Type B pancreatic cell (in vitro differentiated cells): ENCODE data around the gene CENPF. TPM values are rescaled to one million over a fixed set of nuclear protein-coding genes. Genes with fewer than 3 reads are reported as not detected.

ENCODE experiments used
- DNase-seq: peaks from one replicate; pipeline ENCODE4 v3.0.0; 2021; ENCODE audit warnings: mixed read lengths; ENCODE audit not compliant: unreplicated experiment; ENCODE audit errors: extremely low spot score
- H3K27ac Mint-ChIP-seq: 2 replicates; pipeline ENCODE4 v1.8.0; 2021; ENCODE audit warnings: mild to moderate bottlenecking, mixed read lengths
- H3K27me3 Mint-ChIP-seq: 2 replicates; pipeline ENCODE4 v1.8.0; 2021; ENCODE audit warnings: mixed read lengths
- H3K36me3 Mint-ChIP-seq: 2 replicates; pipeline ENCODE4 v1.8.0; 2021; ENCODE audit warnings: mixed read lengths
- H3K4me1 Mint-ChIP-seq: one replicate; pipeline ENCODE4 v1.8.0; 2021; ENCODE audit warnings: mixed read lengths; ENCODE audit not compliant: unreplicated experiment
- H3K4me3 Mint-ChIP-seq: 2 replicates; pipeline ENCODE4 v1.8.0; 2021; ENCODE audit warnings: mild to moderate bottlenecking, mixed read lengths
- H3K9me3 Mint-ChIP-seq: 2 replicates; pipeline ENCODE4 v1.8.0; 2021; ENCODE audit warnings: mixed read lengths
- total RNA-seq: library from RNA; stranded (reverse); gene quantifications from 2 replicates; pipeline ENCODE4 v1.2.1, GENCODE V29; 2021; ENCODE audit warnings: low replicate concordance
- TF ChIP-seq, protein P1 (sequence below): fragments of 200-600 bp; sonication (generic); conservative IDR thresholded peaks from 2 replicates; pipeline ENCODE4 v1.5.0; 2021; ENCODE audit warnings: antibody characterized with exemption, mild to moderate bottlenecking

The CENPF gene
- total RNA-seq, 1 donor from 2014 or later, result 141 TPM

DNA sequence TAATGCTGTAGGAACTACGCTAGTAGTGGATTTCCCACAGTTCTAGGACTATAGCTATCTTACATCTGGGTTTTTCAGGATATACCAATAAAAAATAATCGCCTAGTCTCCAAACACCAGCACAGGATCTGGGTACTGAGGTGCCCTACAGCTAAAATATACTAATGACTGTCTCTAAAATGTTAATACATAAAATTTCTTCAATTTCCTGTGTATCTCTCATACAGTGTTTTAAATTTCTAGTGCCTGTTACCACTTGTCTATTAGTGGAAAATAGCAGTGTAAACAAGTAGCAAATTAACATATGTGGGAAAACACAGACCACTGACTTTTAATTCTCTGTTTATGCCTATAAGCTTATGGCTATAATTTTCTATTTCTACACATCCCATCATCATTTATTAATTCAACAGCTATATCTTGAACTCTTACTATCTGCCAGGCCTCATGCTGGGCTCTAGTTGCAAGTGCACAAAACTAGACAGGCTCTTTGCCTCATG is 35.5 kb upstream of the CENPF start:
- TF ChIP-seq, protein P1, sequence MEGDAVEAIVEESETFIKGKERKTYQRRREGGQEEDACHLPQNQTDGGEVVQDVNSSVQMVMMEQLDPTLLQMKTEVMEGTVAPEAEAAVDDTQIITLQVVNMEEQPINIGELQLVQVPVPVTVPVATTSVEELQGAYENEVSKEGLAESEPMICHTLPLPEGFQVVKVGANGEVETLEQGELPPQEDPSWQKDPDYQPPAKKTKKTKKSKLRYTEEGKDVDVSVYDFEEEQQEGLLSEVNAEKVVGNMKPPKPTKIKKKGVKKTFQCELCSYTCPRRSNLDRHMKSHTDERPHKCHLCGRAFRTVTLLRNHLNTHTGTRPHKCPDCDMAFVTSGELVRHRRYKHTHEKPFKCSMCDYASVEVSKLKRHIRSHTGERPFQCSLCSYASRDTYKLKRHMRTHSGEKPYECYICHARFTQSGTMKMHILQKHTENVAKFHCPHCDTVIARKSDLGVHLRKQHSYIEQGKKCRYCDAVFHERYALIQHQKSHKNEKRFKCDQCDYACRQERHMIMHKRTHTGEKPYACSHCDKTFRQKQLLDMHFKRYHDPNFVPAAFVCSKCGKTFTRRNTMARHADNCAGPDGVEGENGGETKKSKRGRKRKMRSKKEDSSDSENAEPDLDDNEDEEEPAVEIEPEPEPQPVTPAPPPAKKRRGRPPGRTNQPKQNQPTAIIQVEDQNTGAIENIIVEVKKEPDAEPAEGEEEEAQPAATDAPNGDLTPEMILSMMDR, result no peak
- Mint-ChIP-seq H3K36me3 (no peaks in the 10 kb centered on the region), H3K27me3 (no peaks in the 10 kb centered on the region), H3K27ac (no peak overlapping the region), H3K9me3 (no peaks in the 10 kb centered on the region), H3K4me3 (no peak overlapping the region), H3K4me1 (no peaks in the 10 kb centered on the region)
- no peak for DNase-seq

DNA sequence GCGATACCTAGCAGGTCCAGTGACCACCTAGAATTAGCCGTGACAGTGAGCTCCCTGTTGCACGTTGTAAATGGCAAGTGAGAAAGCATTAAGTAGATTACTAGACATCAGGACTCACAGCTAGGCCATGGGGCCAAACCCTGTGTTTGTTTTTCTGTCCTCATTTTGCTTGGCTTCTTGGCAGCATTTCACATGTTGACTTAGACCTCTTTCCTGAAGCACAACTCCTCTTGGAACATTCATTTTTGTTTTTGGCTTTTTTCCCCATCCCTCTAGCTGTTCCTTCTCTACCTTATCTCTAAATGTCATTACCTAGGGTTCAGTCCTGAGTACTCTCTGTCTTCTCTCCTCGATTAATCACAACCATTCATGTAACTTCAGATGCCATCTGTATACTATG is 34.7 kb upstream of the CENPF start:
- H3K9me3 Mint-ChIP-seq, result no peaks in the 10 kb centered on the region
- no peaks in the 10 kb centered on the region for H3K27me3 Mint-ChIP-seq
- no peaks in the 10 kb centered on the region for H3K36me3 Mint-ChIP-seq
- TF ChIP-seq, protein P1, result no peak
- H3K27ac Mint-ChIP-seq, result no peak overlapping the region
- DNase-seq, result no peak
- H3K4me3 Mint-ChIP-seq, result no peak overlapping the region
- H3K4me1 Mint-ChIP-seq, result peaks cover 6% of the 10 kb centered on the region

DNA sequence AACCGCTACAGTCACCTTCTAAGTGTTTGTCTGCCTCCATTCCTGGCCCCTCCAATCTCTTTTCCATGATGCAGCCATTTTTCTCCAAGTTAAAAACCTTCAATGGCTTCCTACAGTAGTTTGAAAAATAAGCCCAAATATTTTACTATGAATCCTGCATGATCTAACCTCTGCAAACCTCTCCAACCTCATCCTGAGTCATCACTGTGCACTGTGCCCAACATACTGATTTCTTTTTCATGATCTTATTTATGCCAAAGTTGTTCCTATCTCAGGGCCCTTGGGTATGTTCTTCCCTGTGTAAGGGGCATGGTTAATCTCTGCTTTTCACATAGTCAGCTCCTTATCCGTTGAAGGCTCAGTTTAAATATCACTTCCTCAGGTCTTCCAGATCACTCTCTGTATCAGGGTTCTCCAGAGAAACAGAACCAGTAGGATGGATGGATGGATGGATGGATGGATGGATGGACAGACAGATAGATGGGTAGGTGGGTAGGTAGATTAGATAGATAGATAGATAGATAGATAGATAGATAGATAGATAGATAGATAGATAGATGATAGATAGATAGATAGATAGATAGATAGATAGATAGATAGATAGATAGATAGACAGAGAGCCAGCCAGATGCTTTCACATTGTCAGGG is 33.5 kb upstream of the CENPF start:
- Mint-ChIP-seq H3K27me3 (no peaks in the 10 kb centered on the region), H3K4me3 (no peak overlapping the region), H3K27ac (no peak overlapping the region), H3K9me3 (no peaks in the 10 kb centered on the region), H3K36me3 (no peaks in the 10 kb centered on the region), H3K4me1 (peaks cover 7% of the 10 kb centered on the region)
- TF ChIP-seq, protein P1, result no peak
- DNase-seq, result no peak

DNA sequence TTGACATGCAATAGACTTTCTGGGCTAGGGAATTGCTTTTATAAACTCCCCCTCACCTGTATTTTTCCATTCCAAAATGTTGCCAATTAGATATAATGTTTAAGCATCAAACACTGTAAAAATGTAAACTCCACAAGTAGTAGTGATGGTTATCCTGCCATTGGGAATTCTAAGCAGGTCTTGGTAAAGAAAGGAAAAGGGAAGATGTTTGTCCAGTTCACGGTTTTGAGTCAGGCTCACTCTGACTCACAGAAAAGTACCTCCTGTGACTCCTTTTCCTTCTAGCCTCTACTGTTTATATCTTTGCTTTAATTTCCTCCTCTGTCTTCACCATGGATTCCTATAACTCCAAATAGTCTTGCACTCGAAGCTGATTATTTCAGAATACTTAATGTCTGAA is 32.6 kb upstream of the CENPF start:
- TF ChIP-seq, protein P1, result no peak
- H3K27ac Mint-ChIP-seq, result no peak overlapping the region

DNA sequence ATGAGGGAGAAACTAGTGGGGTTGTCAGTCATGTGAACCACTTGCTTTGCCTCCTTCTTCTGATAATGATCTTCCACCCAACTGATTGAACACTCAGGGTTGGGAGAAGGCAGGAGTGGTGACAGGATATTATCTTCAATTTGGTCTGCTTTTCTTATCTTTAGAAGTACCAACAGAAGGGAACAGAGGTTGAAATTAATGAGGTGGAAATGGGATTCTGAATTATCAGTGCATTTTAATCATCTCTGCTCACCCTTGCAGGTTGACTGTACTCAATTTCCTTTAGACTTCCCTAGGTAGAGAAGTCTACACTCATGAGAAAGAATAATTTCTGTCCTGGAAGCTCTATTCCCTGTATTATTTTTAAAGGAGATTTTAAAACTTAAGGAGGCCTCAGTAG is 31.7 kb upstream of the CENPF start:
- peaks cover 7% of the 10 kb centered on the region for H3K4me1 Mint-ChIP-seq
- H3K27ac Mint-ChIP-seq, result no peak overlapping the region
- peaks cover 2% of the 10 kb centered on the region for H3K36me3 Mint-ChIP-seq
- TF ChIP-seq, protein P1, result no peak
- DNase-seq, result no peak
- peaks cover 6% of the 10 kb centered on the region for H3K9me3 Mint-ChIP-seq
- H3K27me3 Mint-ChIP-seq, result no peaks in the 10 kb centered on the region
- H3K4me3 Mint-ChIP-seq, result no peak overlapping the region

More for the DNA sequence above, 32.6 kb upstream of the CENPF start:
- DNase-seq, result no peak
- H3K27me3 Mint-ChIP-seq, result no peaks in the 10 kb centered on the region
- H3K9me3 Mint-ChIP-seq, result no peaks in the 10 kb centered on the region
- no peaks in the 10 kb centered on the region for H3K36me3 Mint-ChIP-seq
- peaks cover 7% of the 10 kb centered on the region for H3K4me1 Mint-ChIP-seq
- H3K4me3 Mint-ChIP-seq, result no peak overlapping the region
